H1 (cell line): ENCODE results near the gene CYTH1. TPM values are rescaled to one million over a fixed set of nuclear protein-coding genes. Genes with fewer than 3 reads are reported as not detected.

Experiments used
- CTCF ChIA-PET: fragments of 300-600 bp; sonication (Branson Sonifier 250); formaldehyde crosslinking; loops from one replicate; lab custom pipeline; 2021; ENCODE audit not compliant: partially characterized antibody; lab: Charles Lee
- POLR2A ChIA-PET: fragments of 300-600 bp; sonication (Branson Sonifier 250); formaldehyde crosslinking; loops from one replicate; lab custom pipeline; 2021; ENCODE audit warnings: inconsistent platforms; ENCODE audit not compliant: partially characterized antibody; lab: Charles Lee
- DNase-seq, 2 experiments: peaks; one replicate each; pipeline versions ENCODE4 v3.0.0 to v3.0.0-alpha.2; 2010 to 2022; ENCODE audit warnings: low spot score in 2 of 2, low read depth in 1 of 2, mixed read lengths in 1 of 2
- FAIRE-seq: peaks from 2 replicates; lab custom pipeline; 2011; peaks lifted over from hg19 to GRCh38; lab: Jason Lieb, UNC
- H2AFZ ChIP-seq: 2 replicates; pipeline ENCODE4 v1.8.1; 2012; ENCODE audit warnings: low read length, inconsistent platforms
- H2AK5ac ChIP-seq: 2 replicates; pipeline ENCODE4 v1.6.1; 2013; ENCODE audit warnings: low read depth, low read length
- H2BK120ac ChIP-seq: replicated peaks from 2 replicates; pipeline ENCODE3; 2013; ENCODE audit warnings: low read depth, low read length, inconsistent platforms
- H2BK12ac ChIP-seq: 2 replicates; pipeline ENCODE4 v1.6.1; 2013; ENCODE audit warnings: low read depth, low read length
- H2BK15ac ChIP-seq: 2 replicates; pipeline ENCODE4 v1.6.1; 2013; ENCODE audit warnings: low read length
- H2BK20ac ChIP-seq: 2 replicates; pipeline ENCODE4 v1.6.1; 2013; ENCODE audit warnings: low read length
- H2BK5ac ChIP-seq: 2 replicates; pipeline ENCODE4 v1.6.1; 2013; ENCODE audit warnings: low read depth, low read length
- H3K14ac ChIP-seq: 2 replicates; pipeline ENCODE4 v1.6.1; 2013; ENCODE audit warnings: inconsistent platforms; ENCODE audit not compliant: insufficient read length
- H3K18ac ChIP-seq: 2 replicates; pipeline ENCODE4 v1.6.1; 2013; ENCODE audit warnings: low read length; ENCODE audit errors: extremely low read depth
- H3K23ac ChIP-seq: 2 replicates; pipeline ENCODE4 v1.6.1; 2013; ENCODE audit warnings: inconsistent platforms; ENCODE audit not compliant: insufficient read length
- H3K23me2 ChIP-seq: 2 replicates; pipeline ENCODE4 v1.6.1; 2013; ENCODE audit warnings: low read depth, low read length
- H3K27ac ChIP-seq: 2 replicates; pipeline ENCODE4 v1.6.1; 2011; ENCODE audit warnings: low read depth, low read length, inconsistent platforms
- H3K27me3 ChIP-seq, 4 experiments: replicated peaks in 1 of 4; 1 replicate in 1 of 4; 2 replicates in 3 of 4; pipeline versions ENCODE4 v1.6.1 to v1.8.1; 2011 to 2013; ENCODE audit warnings: low read length in 3 of 4, mild to moderate bottlenecking in 3 of 4, inconsistent platforms in 2 of 4, mixed read lengths in 2 of 4, moderate library complexity in 1 of 4; ENCODE audit not compliant: control insufficient read depth in 3 of 4, insufficient read depth in 3 of 4; ENCODE audit errors: extremely low read depth in 1 of 4
- H3K36me3 ChIP-seq, 4 experiments: 2 replicates each; pipeline versions ENCODE4 v1.6.1 to v1.8.1; 2011 to 2013; ENCODE audit warnings: mild to moderate bottlenecking in 4 of 4, low read length in 3 of 4, moderate library complexity in 2 of 4, control low read depth in 1 of 4, inconsistent platforms in 1 of 4; ENCODE audit not compliant: insufficient read depth in 4 of 4, control insufficient read depth in 2 of 4
- H3K4ac ChIP-seq: replicated peaks from 2 replicates; pipeline ENCODE3; 2013; ENCODE audit warnings: low read length, low read depth, mixed read lengths, inconsistent platforms; ENCODE audit not compliant: insufficient read length
- H3K4me1 ChIP-seq, 4 experiments: replicated peaks in 1 of 4; 1 replicate in 1 of 4; 2 replicates in 3 of 4; pipeline versions ENCODE4 v1.6.1 to v1.8.1; 2011 to 2013; ENCODE audit warnings: low read length in 3 of 4, inconsistent platforms in 2 of 4, mixed read lengths in 1 of 4; ENCODE audit not compliant: insufficient read depth in 4 of 4, control insufficient read depth in 3 of 4
- H3K4me2 ChIP-seq, 2 experiments: 2 replicates each; pipeline versions ENCODE4 v1.6.1 to v1.8.1; 2011 to 2013; ENCODE audit warnings: low read depth in 2 of 2, low read length in 2 of 2, control low read depth in 1 of 2, inconsistent platforms in 1 of 2, mild to moderate bottlenecking in 1 of 2; ENCODE audit not compliant: insufficient read depth in 1 of 2
- H3K4me3 ChIP-seq, 4 experiments: fragments of 200-600, 300-600 bp in 1 of 4; sonication (generic), shearing (Covaris generic), sonication (Bioruptor Twin) in 1 of 4; 2 replicates each; pipeline versions ENCODE4 v1.5.1 to v1.8.1; 2011 to 2016; ENCODE audit warnings: low read length in 4 of 4, low read depth in 3 of 4, control low read depth in 2 of 4, inconsistent platforms in 2 of 4, mild to moderate bottlenecking in 2 of 4, mixed read lengths in 1 of 4, moderate library complexity in 1 of 4; ENCODE audit not compliant: insufficient read depth in 2 of 4; ENCODE audit errors: extremely low read depth in 1 of 4
- H3K56ac ChIP-seq: replicated peaks from 2 replicates; pipeline ENCODE3; 2013; ENCODE audit warnings: low read depth, mild to moderate bottlenecking, mixed read lengths, low read length, inconsistent platforms; ENCODE audit not compliant: insufficient read length
- H3K79me1 ChIP-seq: 2 replicates; pipeline ENCODE4 v1.6.1; 2013; ENCODE audit warnings: low read depth, low read length, control low read depth
- H3K79me2 ChIP-seq, 2 experiments: 2 replicates each; pipeline versions ENCODE4 v1.6.1 to v1.8.1; 2012 to 2013; ENCODE audit warnings: low read length in 2 of 2, mild to moderate bottlenecking in 2 of 2, inconsistent platforms in 1 of 2; ENCODE audit not compliant: insufficient read depth in 2 of 2, control insufficient read depth in 1 of 2
- H3K9ac ChIP-seq, 4 experiments: replicated peaks in 1 of 4; 1 replicate in 1 of 4; 2 replicates in 3 of 4; pipeline versions ENCODE4 v1.6.1 to v1.8.1; 2011 to 2013; ENCODE audit warnings: low read depth in 3 of 4, low read length in 3 of 4, control low read depth in 2 of 4, mild to moderate bottlenecking in 2 of 4, moderate library complexity in 2 of 4, inconsistent platforms in 1 of 4; ENCODE audit errors: extremely low read depth in 1 of 4
- H3K9me3 ChIP-seq, 2 experiments: 2 replicates each; pipeline versions ENCODE4 v1.6.1 to v1.8.1; 2012 to 2013; ENCODE audit warnings: mild to moderate bottlenecking in 2 of 2, moderate library complexity in 2 of 2, control low read depth in 1 of 2, inconsistent platforms in 1 of 2, low read depth in 1 of 2, low read length in 1 of 2, mixed read lengths in 1 of 2; ENCODE audit not compliant: insufficient read depth in 2 of 2
- H4K20me1 ChIP-seq, 2 experiments: replicated peaks in 1 of 2; 2 replicates each; pipeline versions ENCODE3 to v1.8.1; 2011 to 2013; ENCODE audit warnings: inconsistent platforms in 2 of 2, low read length in 2 of 2, mild to moderate bottlenecking in 1 of 2; ENCODE audit not compliant: insufficient read depth in 2 of 2, control insufficient read depth in 1 of 2
- H4K5ac ChIP-seq: 2 replicates; pipeline ENCODE4 v1.6.1; 2013; ENCODE audit warnings: low read length, low read depth, mixed read lengths, inconsistent platforms; ENCODE audit not compliant: insufficient read length
- H4K8ac ChIP-seq: 2 replicates; pipeline ENCODE4 v1.8.0; 2013; ENCODE audit warnings: mild to moderate bottlenecking, moderate library complexity, low read length, inconsistent platforms; ENCODE audit not compliant: insufficient read depth; ENCODE audit errors: extremely low read depth
- H4K91ac ChIP-seq: replicated peaks from 2 replicates; pipeline ENCODE3; 2013; ENCODE audit warnings: low read length, mixed read lengths, inconsistent platforms; ENCODE audit not compliant: insufficient read length
- BRCA1 ChIP-seq: IDR thresholded peaks from 2 replicates; pipeline ENCODE4 v1.6.1; 2012; ENCODE audit warnings: low read depth, low read length, improper control_type of control experiment
- CTBP2 ChIP-seq: IDR thresholded peaks from 2 replicates; pipeline ENCODE4 v1.7.0; 2011; ENCODE audit warnings: borderline replicate concordance, mild to moderate bottlenecking, moderate library complexity, mixed read lengths, low read length; ENCODE audit not compliant: insufficient read depth, insufficient read length
- FOSL1 ChIP-seq: IDR thresholded peaks from 2 replicates; pipeline ENCODE4 v1.6.1; 2011; ENCODE audit warnings: mild to moderate bottlenecking, low read depth, low read length, moderate library complexity; ENCODE audit not compliant: insufficient read depth
- KDM1A ChIP-seq: fragments of 200-600, 300-600 bp; sonication (generic); IDR thresholded peaks from 2 replicates; pipeline ENCODE4 v1.7.1; 2016; ENCODE audit warnings: mild to moderate bottlenecking, low read length, borderline replicate concordance
- NRF1 ChIP-seq: IDR thresholded peaks from 2 replicates; pipeline ENCODE4 v1.6.1; 2011; ENCODE audit warnings: mild to moderate bottlenecking, low read depth, low read length, improper control_type of control experiment
- SAP30 ChIP-seq: fragments of 300-600 bp; sonication (generic); IDR thresholded peaks from 2 replicates; pipeline ENCODE4 v1.7.1; 2012; ENCODE audit warnings: low read length, moderate library complexity, mild to moderate bottlenecking, inconsistent platforms; ENCODE audit not compliant: insufficient read depth, insufficient replicate concordance
- SP2 ChIP-seq: IDR thresholded peaks from 2 replicates; pipeline ENCODE4 v1.6.1; 2012; ENCODE audit warnings: mild to moderate bottlenecking, low read length, inconsistent platforms
- SUZ12 ChIP-seq: fragments of 200-600 bp; sonication (generic); IDR thresholded peaks from 2 replicates; pipeline ENCODE4 v1.6.1; 2012; ENCODE audit warnings: mild to moderate bottlenecking, inconsistent platforms, low read length, moderate library complexity, mixed read lengths
- TAF1 ChIP-seq: IDR thresholded peaks from 2 replicates; pipeline ENCODE4 v1.6.1; 2011; ENCODE audit warnings: mild to moderate bottlenecking, low read depth, low read length
- TCF12 ChIP-seq: IDR thresholded peaks from 2 replicates; pipeline ENCODE4 v1.6.1; 2011; ENCODE audit warnings: low read depth, mild to moderate bottlenecking, low read length
- YY1 ChIP-seq: IDR thresholded peaks from 2 replicates; pipeline ENCODE4 v1.6.1; 2011; ENCODE audit warnings: low read depth, mild to moderate bottlenecking, low read length
- WGBS, 2 experiments: shearing (Covaris generic) in 1 of 2; methylation state at CpG; one replicate each; pipeline versions ENCODE4 v1.1.6 to v1.1.7; 2013 to 2015; ENCODE audit warnings: low lambda C conversion rate in 2 of 2, mixed read lengths in 2 of 2, inconsistent platforms in 1 of 2, low coverage in 1 of 2, missing lambda C conversion rate in 1 of 2; ENCODE audit not compliant: insufficient replicate concordance in 2 of 2, insufficient coverage in 1 of 2, insufficient read length in 1 of 2; ENCODE audit errors: extremely low coverage in 1 of 2, missing lambda C conversion rate in 1 of 2; 5-methylcytosine and 5-hydroxymethylcytosine counted together
- polyA plus RNA-seq, 7 experiments: library from polyadenylated mRNA; depleted of rRNA in 3 of 7; stranded (reverse) in 5 of 7; unstranded in 2 of 7; fragments of >200 nt in 5 of 7; fragments of 200-250 nt in 2 of 7; gene quantifications; 1 replicate in 5 of 7; 2 replicates in 1 of 7; 4 replicates in 1 of 7; pipeline versions ENCODE4 v1.2.1 to v1.2.3, GENCODE V29; 2011 to 2013; ENCODE audit warnings: missing spikeins in 2 of 7, mixed read lengths in 2 of 7
- total RNA-seq: library from RNA; stranded (reverse); fragmentation: NEBNext Ultra II Directional; extraction: Animal tissue kit (Norgen Biotek cat#: 25700); gene quantifications from 2 replicates; pipeline ENCODE4 v1.2.1, GENCODE V29; 2021
- TF ChIP-seq, protein P1 (sequence below): IDR thresholded peaks from 2 replicates; pipeline ENCODE4 v1.6.1; 2012; ENCODE audit warnings: low read length, inconsistent platforms

Gene CYTH1
- total and polyA plus RNA-seq, 2 of the 8 experiments (the other 6 are each of a cell fraction or from before 2014, with no cell fraction given) = 12.8 to 14.8 TPM

DNA sequence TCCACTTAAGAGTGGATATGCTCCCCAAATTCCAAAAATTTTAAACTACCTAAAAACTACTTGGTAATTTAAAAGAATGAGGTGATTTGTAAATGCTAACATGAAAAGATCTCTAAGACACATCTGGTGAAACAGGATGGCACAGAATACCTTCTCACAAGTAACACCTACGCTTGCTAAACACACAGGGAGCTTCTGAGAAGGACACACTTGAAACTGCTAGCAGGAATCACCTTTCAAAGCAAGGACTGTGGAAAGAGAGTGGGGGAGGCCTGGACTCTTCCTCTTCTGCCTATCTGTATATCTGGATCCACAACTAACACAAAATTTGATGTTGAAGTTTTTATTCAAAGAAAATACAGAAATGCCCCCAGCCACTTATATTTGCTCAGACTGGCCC is 52.4 kb downstream of the CYTH1 start:
- H3K36me3 ChIP-seq = no peaks in the 10 kb centered on the region
- POLR2A ChIA-PET = interaction anchor here (0.6 kb wide), 1 partner anchor 237 kb away, joined by 3 read pairs; no protein-coding TSS in a partner anchor
- WGBS, 2 experiments = 65% methylated on average over 1 of the region's 1 CpG; no CpG with 5 or more reads in 1 of the 2 experiments
- H3K4ac ChIP-seq = no peak overlapping the region
- no peak for FAIRE-seq
- no peak overlapping the region for H3K18ac ChIP-seq
- H3K23ac ChIP-seq = no peak overlapping the region
- peaks cover 0 to 10% of the 10 kb centered on the region in 2 experiments for H4K20me1 ChIP-seq
- H3K27ac ChIP-seq = no peak overlapping the region
- no peak overlapping the region for H2BK15ac ChIP-seq
- H2BK120ac ChIP-seq = no peak overlapping the region
- H3K4me2 ChIP-seq = no peak overlapping the region
- no peak overlapping the region for H2BK5ac ChIP-seq
- no peak overlapping the region for H3K4me3 ChIP-seq
- H2BK20ac ChIP-seq = no peak overlapping the region
- H4K91ac ChIP-seq = no peak overlapping the region
- H3K27me3 ChIP-seq = no peaks in the 10 kb centered on the region
- no peak overlapping the region for H3K56ac ChIP-seq
- no peak overlapping the region for H3K9ac ChIP-seq
- no peak overlapping the region for H2AFZ ChIP-seq
- H4K5ac ChIP-seq = no peak overlapping the region
- H3K79me1 ChIP-seq = peaks cover 7% of the 10 kb centered on the region
- H2BK12ac ChIP-seq = no peak overlapping the region
- H3K4me1 ChIP-seq = peaks cover 1 to 10% (median 4%) of the 10 kb centered on the region in 4 experiments
- H3K79me2 ChIP-seq = no peaks in the 10 kb centered on the region
- H4K8ac ChIP-seq = no peak overlapping the region
- H2AK5ac ChIP-seq = no peak overlapping the region
- CTCF ChIA-PET = no interaction called here
- no peak overlapping the region for H3K14ac ChIP-seq
- H3K23me2 ChIP-seq = no peaks in the 10 kb centered on the region; the same call in 1 of the 2 replicates
- H3K9me3 ChIP-seq = no peaks in the 10 kb centered on the region
- DNase-seq = no peak
- TF ChIP-seq SUZ12 = no peak
- TF ChIP-seq KDM1A = no peak
- no peak for TF ChIP-seq SAP30
- TF ChIP-seq TCF12 = no peak
- TF ChIP-seq NRF1 = no peak
- no peak for TF ChIP-seq YY1
- TF ChIP-seq BRCA1 = no peak
- no peak for TF ChIP-seq CTBP2
- TF ChIP-seq, protein P1, sequence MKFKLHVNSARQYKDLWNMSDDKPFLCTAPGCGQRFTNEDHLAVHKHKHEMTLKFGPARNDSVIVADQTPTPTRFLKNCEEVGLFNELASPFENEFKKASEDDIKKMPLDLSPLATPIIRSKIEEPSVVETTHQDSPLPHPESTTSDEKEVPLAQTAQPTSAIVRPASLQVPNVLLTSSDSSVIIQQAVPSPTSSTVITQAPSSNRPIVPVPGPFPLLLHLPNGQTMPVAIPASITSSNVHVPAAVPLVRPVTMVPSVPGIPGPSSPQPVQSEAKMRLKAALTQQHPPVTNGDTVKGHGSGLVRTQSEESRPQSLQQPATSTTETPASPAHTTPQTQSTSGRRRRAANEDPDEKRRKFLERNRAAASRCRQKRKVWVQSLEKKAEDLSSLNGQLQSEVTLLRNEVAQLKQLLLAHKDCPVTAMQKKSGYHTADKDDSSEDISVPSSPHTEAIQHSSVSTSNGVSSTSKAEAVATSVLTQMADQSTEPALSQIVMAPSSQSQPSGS = no peak
- no peak for TF ChIP-seq TAF1
- TF ChIP-seq SP2 = no peak
- TF ChIP-seq FOSL1 = no peak
